ENCODE results near the gene KIT. TPM values are rescaled to one million over a fixed set of nuclear protein-coding genes. Genes with fewer than 3 reads are reported as not detected.

KIT gene
- total RNA-seq, 2 experiments from 2014 or later, result 0.96 to 11.0 TPM

GRCh38 chr4:54754394-54754793 lies 96.6 kb downstream of the KIT start:
- ATAC-seq (no peak), DNase-seq (no peak)
- Mint-ChIP-seq H3K9me3 (ENCODE audit: low read depth) (peaks cover 4% of the 10 kb centered on the region), H3K27me3 (no peaks in the 10 kb centered on the region), H3K4me1 (peaks cover 11% of the 10 kb centered on the region), H3K36me3 (no peaks in the 10 kb centered on the region), H3K27ac (no peak overlapping the region), H3K4me3 (no peak overlapping the region)
- CTCF ChIA-PET, result no interaction called here

DNA sequence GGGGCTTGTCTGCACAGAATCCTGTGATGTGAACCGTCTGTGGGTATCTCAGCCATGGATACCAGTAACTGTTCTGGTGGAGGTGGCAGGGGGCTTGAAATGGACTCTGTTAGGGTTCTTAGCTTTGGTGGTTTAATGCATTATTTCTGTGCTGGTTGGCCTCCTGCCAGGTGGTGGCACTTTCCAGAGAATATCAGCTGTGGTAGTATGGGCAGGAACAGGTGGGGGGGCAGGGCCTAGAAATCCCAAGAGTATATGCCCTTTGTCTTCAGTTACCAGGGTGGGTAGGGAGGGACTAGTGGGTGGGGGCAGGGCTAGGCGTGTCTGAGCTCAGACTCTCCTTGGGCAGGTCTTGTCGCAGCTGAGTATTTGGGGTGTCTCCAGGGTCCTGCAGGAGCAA lies 106.7 kb downstream of the KIT start:
- DNase-seq (no peak), ATAC-seq (no peak)
- Mint-ChIP-seq H3K4me3 (no peak overlapping the region), H3K9me3 (ENCODE audit: low read depth) (no peaks in the 10 kb centered on the region), H3K27me3 (no peaks in the 10 kb centered on the region), H3K36me3 (no peaks in the 10 kb centered on the region), H3K27ac (no peak overlapping the region), H3K4me1 (no peaks in the 10 kb centered on the region)
- CTCF ChIA-PET, result no interaction called here

GRCh38 chr4:54767376-54767775 lies 109.6 kb downstream of the KIT start:
- H3K4me1 Mint-ChIP-seq, result no peaks in the 10 kb centered on the region
- ATAC-seq (no peak), DNase-seq (no peak)
- H3K27me3 Mint-ChIP-seq, result no peaks in the 10 kb centered on the region
- CTCF ChIA-PET, result no interaction called here
- H3K36me3 Mint-ChIP-seq, result no peaks in the 10 kb centered on the region
- H3K9me3 Mint-ChIP-seq (ENCODE audit: low read depth), result no peaks in the 10 kb centered on the region
- H3K4me3 Mint-ChIP-seq, result no peak overlapping the region
- H3K27ac Mint-ChIP-seq, result no peak overlapping the region

- CTCF ChIA-PET, result no interaction called here
- DNase-seq, result no peak
- no peak overlapping the region for H3K4me3 Mint-ChIP-seq
These were observed 115.3 kb downstream of the KIT start for GRCh38 chr4:54773022-54773421.

DNA sequence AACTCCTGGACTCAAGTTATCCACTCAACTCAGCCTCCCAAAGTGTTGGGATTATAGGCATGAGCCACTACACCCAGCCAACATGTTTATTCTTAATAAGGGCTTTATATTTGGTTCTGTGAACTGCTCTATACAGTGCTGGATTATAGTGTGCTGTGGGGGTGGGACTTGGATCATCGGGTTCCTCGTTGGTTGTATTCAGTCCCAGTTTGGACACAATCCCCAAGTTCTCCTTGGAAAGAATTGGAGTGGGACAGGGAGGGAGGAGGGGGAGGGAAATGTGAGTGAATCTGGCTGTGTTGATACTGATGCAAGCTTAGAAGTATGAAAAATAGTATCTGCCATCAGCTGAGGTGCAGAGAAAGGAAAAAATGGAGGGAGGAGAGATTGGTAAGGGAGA lies 121.3 kb downstream of the KIT start:
- Mint-ChIP-seq H3K27me3 (no peaks in the 10 kb centered on the region), H3K4me3 (no peak overlapping the region), H3K4me1 (no peaks in the 10 kb centered on the region), H3K27ac (no peak overlapping the region), H3K36me3 (no peaks in the 10 kb centered on the region), H3K9me3 (ENCODE audit: low read depth) (peaks cover 3% of the 10 kb centered on the region)
- ATAC-seq (no peak), DNase-seq (no peak)
- CTCF ChIA-PET, result no interaction called here

More at GRCh38 chr4:54773022-54773421, 115.3 kb downstream of the KIT start:
- H3K9me3 Mint-ChIP-seq (ENCODE audit: low read depth), result peaks cover 3% of the 10 kb centered on the region
- no peak overlapping the region for H3K27ac Mint-ChIP-seq
- H3K36me3 Mint-ChIP-seq, result no peaks in the 10 kb centered on the region
- no peak for ATAC-seq
- no peaks in the 10 kb centered on the region for H3K27me3 Mint-ChIP-seq
- no peaks in the 10 kb centered on the region for H3K4me1 Mint-ChIP-seq

GRCh38 chr4:54779476-54780148 lies 121.9 kb downstream of the KIT start:
- H3K27ac Mint-ChIP-seq, result no peak overlapping the region
- no peak overlapping the region for H3K4me3 Mint-ChIP-seq
- H3K36me3 Mint-ChIP-seq, result no peaks in the 10 kb centered on the region
- H3K9me3 Mint-ChIP-seq (ENCODE audit: low read depth), result peaks cover under 1% of the 10 kb centered on the region
- ATAC-seq (no peak), DNase-seq (no peak)
- no peaks in the 10 kb centered on the region for H3K27me3 Mint-ChIP-seq
- no peaks in the 10 kb centered on the region for H3K4me1 Mint-ChIP-seq
- CTCF ChIA-PET, result no interaction called here

- CTCF ChIA-PET, result no interaction called here
- Mint-ChIP-seq H3K4me3 (no peak overlapping the region), H3K27ac (no peak overlapping the region), H3K27me3 (no peaks in the 10 kb centered on the region), H3K4me1 (no peaks in the 10 kb centered on the region), H3K9me3 (ENCODE audit: low read depth) (no peaks in the 10 kb centered on the region), H3K36me3 (no peaks in the 10 kb centered on the region)
- ATAC-seq, result no peak
- DNase-seq, result no peak
These were observed 122.4 kb downstream of the KIT start for GRCh38 chr4:54780149-54780495.

DNA sequence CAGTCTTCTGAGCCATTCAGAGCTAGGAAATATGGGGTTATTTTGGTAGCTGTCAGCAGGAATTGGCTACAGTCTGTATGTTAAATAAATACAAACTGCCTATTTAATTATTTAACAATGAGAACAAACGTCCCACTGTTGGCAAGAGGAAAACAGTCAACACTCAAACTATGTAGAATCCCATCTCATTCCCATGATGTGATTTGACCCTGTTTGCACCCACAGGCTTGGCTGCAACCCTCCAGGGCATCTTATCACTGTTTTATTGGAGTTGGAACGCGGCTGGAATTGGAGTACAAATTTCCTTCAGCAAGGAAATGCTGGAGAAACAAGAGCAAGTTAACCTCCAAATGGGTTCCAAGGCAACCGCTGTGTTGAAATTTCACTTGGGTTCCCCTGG lies 124.0 kb downstream of the KIT start:
- Mint-ChIP-seq H3K4me3 (no peak overlapping the region), H3K4me1 (no peaks in the 10 kb centered on the region), H3K27ac (no peak overlapping the region), H3K36me3 (no peaks in the 10 kb centered on the region), H3K27me3 (no peaks in the 10 kb centered on the region), H3K9me3 (ENCODE audit: low read depth) (no peaks in the 10 kb centered on the region)
- CTCF ChIA-PET, result no interaction called here
- ATAC-seq, result no peak
- DNase-seq, result no peak

DNA sequence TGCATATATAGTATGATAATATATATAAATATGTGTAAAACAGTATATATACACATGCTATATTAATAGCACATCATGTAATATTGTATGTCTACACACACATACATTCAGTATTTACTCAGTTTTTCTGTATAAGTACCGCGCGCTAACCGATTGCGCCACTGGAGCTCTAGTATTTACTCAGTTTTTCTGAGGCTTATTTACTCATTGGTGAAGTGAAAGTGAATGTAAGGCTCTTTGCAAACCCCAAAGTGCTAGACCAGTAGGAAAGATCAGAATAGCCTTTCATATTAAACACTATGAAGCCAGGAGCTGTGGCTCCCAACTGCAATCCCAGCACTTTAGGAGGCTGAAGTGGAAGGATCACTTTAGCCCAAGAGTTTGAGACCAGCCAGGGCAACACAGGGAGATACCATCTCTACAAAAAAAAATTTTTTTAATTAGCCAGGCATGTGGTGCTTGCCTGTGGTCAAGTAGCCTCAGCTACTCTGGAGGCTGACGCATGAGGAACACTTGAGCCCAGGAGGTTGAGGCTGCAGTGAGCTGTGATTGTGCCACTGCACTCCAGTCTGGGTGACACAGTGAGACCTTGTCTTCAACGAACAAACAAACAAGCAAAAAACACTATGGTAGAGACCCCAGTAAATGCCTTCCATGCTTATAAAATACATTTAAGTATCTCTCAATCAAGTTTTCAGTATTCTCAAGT lies 125.8 kb downstream of the KIT start:
- no peak for DNase-seq
- CTCF ChIA-PET, result no interaction called here
- ATAC-seq, result no peak
- Mint-ChIP-seq H3K27me3 (no peaks in the 10 kb centered on the region), H3K4me1 (no peaks in the 10 kb centered on the region), H3K9me3 (ENCODE audit: low read depth) (no peaks in the 10 kb centered on the region), H3K36me3 (no peaks in the 10 kb centered on the region), H3K27ac (no peak overlapping the region), H3K4me3 (no peak overlapping the region)

DNA sequence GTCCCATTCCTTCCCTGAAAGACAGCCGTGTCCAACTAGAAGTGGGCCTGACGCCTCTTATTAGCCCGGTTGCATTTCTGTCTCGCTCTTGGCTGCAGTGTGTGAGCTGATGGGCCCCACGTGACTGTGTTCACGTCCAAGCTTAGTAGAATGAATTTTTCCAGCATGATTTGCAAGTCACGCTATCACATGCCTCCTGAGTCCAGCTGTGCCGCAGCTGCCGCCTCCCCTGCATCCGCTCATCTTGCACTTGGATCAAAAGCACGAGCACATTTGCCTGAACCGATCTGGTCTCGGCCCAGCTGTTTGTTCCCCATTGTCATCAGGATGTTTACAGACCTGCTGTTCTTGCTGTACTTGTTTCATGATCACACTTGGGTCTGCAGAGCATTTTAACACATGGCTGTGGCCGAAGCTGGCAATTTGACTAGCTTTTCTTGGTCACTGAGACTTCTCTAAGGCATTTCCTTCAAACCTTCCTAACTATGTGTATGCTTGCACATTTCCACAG lies 126.5 kb downstream of the KIT start:
- ATAC-seq (no peak), DNase-seq (no peak)
- Mint-ChIP-seq H3K9me3 (ENCODE audit: low read depth) (no peaks in the 10 kb centered on the region), H3K27me3 (no peaks in the 10 kb centered on the region), H3K36me3 (no peaks in the 10 kb centered on the region), H3K27ac (no peak overlapping the region), H3K4me3 (no peak overlapping the region), H3K4me1 (no peaks in the 10 kb centered on the region)
- CTCF ChIA-PET, result no interaction called here
